C1 segment of cervical spinal cord (tissue), 14 donors: ENCODE measurements around the gene GCN1.

ENCODE experiments used
- DNase-seq, 14 donors: peaks; one replicate each; lab custom pipeline; 2025; lab: John Stamatoyannopoulos, UW

GCN1 gene

DNA sequence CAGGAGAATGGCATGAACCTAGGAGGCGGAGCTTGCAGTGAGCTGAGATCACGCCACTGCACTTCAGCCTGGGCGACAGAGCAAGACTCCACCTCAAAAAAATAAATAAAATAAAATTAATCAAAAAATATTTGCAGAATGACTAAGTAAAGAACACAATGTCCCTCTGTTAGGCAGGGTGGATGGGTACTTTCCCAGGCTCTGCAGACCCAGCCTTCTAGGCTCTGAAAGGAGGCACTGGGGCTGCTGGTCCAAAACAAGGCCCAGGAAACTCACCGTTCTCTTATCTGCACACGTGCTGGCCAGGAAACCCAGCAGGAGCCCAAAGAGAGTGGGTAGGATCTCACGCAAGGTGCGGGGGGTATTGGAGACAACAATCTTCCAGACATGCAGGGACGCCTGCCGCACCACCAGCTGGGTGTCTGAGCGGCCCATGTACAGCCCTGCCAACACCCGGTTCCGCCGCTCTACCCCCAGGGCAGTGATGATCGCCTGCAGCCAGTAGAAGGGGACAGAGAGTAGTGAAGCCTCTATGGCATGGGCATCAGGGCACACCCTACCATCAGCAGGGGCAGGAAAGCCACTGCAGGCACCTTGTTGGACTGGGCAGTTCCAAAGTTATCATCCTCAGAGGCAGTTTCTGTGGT lies 52.2 kb downstream of the GCN1 start:
- no peak for DNase-seq

DNA sequence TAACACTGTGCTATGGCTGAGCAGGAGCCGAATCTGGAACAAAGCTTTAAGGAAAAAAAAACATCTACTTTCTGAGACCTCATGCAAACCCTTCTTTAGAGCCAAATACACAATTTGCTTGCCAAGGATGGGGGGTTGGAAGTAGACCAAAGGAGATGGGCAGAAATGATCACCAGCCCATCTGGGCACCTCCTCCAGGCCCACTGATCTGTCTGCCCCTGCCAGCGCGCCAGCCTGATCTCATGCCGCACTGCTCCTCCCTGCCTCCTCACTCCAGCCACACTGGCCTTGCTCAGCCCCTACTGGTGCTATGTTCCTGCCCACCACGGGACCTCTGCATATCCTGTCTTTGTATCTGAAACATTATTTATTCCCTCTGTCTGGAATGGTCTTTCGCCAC lies 53.2 kb downstream of the GCN1 start:
- DNase-seq: peak in 5 of 14 donors; percentile 12 to 73 (median 16)

DNA sequence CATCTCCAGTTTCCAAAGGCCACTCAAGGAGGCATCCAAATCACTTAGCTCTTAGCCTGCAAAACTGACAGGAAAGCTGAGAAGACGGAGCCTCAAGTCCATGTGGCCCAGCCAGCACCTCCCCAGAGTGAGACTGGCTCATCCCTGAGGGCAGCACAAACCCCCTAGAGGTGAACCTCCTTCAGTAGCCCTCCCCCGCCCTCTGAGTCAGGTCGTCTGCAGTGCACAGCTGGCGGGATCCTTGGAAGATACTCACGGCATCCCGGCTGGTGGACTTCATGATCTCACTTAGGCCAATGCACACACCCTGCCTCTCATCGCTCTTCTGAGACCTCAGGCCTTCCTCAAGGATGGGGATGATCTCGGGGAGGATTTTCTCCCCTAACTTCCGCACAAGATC lies 53.9 kb downstream of the GCN1 start:
- DNase-seq: no peak

DNA sequence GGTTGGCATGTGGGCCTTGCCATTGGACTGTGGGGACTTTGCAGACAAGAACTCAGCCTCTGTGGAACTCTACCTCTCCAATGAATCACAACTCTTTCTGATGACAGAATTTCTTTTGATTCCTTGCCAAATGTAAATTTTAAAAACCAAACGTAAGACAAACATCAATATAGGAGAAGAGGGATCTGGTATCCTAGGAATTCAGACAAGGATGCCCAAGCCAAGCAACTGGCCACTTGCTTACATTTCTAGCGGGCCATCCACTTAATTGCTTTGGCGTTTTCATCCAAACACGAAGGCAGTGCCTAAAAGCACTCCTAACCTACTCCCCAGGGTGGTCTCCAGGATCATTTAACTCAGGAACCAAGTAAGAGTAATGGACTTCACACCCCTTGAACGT lies 54.6 kb downstream of the GCN1 start:
- no peak for DNase-seq

DNA sequence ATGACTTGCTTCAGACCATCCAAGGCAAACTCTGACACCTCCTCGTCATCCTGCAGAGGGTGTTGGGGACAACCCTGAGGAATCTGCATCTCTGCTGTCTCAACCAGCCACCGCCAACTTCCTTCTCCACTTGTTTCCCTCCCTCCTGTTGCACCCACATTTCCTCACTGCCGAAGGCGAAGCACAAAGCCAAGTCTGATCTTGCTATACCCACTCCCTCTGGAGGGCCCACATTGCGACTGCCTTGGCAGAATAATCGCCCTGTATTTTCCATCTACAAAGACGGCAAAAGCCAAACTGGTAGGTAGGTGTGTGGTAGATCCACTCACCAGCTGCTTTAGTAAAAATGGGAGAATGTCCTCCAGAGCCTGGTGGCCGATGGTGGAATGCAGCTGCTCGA lies 56.1 kb downstream of the GCN1 start:
- no peak for DNase-seq

DNA sequence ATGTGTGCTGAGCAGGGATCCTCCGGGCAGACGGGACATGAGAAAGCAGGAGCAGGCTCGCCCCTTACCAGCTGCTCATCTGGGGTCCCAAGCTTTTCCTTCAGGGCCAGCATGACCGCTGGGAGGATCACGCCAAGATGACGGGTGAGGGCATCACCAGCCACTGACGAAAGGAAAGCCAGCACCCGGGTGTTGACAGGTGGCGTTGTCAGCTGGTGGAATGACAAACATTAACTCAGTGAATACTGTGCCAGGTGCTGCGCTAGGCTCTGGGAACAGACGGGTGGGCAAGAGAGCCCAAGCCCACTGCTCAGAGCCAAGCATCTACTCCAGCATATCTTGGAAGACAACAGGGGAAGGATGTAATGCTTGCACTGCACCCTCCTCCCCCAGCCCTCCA lies 56.7 kb downstream of the GCN1 start:
- DNase-seq: peak in 1 of 14 donors; percentile 15

DNA sequence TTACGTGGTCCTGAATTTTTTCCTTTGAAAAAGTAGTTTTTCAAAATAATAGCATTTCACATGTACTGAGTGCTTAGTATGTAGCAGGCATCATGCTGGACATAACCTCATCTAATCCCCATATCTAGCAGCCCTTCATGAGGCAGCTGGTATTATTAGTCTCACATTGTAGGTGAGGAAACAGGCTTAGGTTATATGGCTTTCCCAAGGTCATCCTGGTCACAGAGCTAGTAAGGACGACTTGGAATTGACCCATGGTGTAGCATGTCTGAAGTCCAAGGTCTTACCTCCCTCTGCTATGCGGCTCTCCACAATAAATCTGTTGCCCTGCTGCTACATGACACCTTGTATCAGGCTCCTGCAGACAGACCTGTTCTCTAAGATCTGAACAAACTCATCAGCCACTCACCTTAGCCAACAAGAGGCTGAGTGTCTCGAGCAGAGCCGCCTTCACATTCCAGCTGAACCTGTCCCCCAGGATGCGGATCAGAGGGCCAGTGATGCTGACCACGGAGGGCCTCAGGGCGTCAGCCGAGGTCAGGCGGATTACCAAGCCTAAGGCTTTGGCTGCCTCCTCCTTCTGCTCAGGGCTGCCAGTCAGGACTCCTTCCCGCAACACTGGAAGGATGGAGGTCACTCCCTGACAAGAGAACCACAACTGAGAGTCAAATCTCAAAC lies 58.3 kb downstream of the GCN1 start:
- DNase-seq: no peak

DNA sequence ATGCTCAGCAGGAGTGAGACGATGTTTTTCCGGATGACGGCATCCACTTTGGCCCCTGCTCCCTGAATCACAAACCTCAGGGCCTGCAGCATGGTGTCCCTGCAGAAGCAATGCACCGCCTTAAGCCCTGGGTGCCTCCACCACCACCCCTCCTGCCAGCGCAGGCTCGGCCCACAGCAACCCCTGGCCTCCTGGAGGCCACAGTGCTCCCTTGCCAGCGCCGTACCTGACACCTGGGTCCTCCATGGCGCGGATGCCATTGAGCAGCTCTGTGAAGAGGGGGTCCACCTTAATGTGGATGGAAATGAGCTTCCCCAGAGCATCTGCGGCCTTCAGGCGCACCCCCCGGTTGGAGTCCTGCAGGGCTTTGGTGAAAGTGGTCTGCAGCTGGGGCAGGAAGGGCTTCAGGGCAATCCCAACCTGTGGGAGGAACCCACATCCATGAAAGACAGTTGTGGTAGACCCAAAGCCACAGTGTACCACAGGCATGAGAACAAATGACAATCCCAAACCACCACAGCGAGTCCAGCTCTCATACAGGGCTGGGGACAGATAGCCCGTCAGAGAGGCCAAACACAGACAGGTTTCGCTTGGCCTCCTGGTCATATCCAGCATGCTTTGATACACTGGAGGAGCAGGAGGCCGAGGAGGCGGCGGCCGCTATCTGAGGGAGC lies 60.1 kb downstream of the GCN1 start:
- no peak for DNase-seq

DNA sequence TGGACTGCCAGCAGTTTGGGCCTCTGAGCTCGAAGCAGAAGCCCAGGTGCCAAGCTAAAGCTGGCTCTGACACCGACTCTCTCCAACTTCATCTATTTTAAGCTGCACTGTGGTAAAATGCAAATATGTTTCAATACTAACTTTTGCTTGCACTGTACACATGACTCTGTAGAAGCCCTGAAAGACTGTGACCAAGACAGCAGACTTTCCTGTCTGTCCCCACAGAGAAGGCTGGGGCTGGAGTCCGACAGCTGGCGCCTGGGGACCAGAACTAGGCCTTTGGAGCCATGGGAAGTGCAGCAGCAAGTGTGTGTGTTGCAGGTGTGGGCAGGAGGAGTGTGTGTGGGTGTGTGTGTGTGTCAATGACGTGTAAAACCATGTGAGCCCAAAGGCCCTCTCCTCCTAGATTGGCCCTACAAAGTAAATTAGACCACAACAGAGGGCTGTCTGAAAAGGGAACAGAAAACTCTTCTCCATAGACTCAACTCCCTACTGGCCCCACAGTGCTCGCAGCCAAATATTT lies 61.6 kb downstream of the GCN1 start:
- no peak for DNase-seq

DNA sequence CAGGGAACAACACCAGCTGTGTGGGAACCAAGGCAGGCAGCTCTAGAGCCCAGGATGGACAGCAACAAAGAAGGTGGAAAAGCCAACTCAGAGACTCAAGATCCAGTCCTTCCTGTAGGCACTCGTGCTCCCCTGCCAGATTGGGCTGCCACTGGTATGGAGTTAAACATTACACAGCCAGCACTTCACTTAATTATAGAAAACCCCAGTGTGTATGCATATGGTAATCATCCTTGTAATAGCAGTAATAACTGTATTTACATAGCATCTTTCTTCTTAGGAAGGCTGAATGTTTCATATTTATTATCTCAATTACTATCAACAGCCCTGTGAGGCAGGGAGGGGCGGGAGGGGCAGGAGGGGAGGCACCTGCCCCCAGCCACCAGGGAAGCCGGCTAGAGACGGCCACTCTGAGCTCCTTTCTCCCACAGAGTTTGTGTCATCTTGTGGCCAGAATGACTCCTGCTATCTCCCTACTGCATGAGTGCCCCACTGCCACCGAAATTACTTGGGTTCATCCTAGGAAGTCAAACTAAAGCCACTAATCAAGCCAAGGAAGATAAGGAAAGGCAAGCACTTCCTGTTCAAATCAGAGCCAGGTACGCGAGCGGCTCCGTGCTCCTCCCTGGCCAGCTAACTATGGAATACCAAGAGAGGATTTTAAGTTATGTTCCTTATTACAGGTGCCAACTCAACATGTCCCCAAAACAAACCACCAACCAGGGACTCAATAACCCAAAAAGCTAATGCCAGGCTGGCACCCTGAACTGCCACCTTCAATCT lies 62.3 kb downstream of the GCN1 start:
- no peak for DNase-seq

DNA sequence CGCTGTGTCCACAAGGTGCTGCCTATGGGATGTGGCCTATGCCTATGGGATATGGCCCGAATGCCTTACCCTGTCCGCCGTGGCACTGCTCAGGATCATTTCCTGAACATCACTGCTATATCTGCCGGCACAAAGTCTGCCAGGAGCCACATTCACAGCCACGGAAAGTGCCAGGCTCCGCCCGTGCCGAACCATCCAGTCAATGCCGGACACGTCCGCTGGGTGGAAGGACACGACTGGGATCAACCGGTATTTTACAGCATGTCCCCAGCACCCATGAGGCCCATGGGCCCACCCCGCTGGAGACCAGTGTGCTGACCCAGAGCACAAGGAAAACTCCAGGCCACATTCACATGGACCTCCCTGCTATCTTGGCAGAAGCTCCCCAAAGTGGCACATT lies 63.4 kb downstream of the GCN1 start:
- no peak for DNase-seq

DNA sequence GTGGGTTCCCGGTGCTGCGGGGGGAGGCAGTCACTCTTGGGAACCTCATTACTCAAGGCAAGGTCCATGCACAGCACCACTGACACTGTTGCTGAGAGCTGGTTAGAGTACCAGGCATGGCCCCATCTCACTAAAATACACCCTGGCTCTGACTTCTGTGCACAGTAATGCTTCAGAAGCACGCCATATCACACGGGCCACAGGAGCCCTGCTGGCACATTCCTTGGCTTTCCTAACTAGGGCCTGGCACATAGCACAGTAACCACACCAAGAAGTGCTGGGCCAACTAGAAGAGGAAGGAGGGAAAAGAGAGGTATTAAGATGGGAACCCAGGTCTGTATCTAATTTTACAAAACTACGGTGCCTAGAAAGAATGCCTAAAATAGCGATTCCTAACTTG lies 64.5 kb downstream of the GCN1 start:
- DNase-seq: no peak

DNA sequence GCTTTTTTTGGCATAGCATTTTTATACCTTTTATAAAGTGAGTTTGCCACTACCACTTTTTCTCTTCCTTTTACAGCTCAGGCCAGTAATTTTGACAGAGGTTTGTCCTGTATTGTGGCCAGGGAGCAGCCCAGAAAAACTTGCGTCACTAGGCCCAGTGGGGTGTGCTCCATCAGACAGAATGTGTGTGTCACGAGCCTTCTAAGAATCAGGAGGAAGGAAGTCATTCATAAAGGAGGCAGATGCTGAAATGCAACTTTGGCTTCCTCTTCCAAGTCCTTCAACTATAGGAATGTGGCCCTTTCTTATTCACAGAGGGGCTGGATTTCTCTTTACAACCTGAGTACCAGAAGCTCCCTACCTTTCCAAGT lies 67.9 kb downstream of the GCN1 start:
- DNase-seq: peak in 2 of 14 donors; percentile 8 to 47

DNA sequence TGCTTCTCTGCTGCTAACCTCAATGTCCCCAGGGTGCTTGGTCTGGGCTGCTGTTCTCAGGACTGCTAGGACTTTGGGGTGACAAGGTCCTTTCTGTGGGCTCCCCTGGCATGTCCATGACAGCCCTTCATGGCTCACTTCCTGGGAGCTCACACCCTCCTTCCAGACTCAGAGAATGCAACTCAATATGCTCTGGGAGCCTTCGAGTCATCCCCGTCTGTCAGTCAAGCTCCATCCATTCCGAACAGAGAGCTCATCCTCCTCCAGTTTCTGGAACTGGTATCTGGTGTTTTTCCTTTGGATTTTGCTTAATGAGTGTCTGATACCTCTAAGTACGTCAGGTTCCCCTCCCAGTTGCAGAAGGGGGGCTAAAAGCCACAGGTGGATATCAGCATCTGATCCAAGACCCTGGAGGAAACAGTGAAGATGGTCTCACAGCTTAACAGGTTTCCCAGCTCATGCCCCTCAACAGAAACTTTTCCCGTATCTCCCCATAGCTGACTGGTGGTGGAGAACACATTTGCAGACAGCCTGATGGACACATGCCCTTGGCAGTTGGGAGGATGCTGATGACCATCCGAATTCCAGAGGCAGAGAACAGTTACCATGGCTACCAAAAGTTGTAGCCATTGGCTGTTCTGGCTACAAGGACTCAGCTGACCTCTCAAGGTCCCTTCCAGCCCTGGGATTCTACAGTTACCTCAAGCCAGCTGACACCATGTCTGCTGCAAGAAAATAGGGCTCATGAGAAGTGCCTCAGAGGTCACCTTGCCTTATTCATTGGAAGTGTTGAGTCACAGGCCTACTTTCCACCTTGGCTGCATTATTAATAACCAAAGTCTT lies 68.5 kb downstream of the GCN1 start:
- DNase-seq: peak in 2 of 14 donors; percentile 31 to 47

DNA sequence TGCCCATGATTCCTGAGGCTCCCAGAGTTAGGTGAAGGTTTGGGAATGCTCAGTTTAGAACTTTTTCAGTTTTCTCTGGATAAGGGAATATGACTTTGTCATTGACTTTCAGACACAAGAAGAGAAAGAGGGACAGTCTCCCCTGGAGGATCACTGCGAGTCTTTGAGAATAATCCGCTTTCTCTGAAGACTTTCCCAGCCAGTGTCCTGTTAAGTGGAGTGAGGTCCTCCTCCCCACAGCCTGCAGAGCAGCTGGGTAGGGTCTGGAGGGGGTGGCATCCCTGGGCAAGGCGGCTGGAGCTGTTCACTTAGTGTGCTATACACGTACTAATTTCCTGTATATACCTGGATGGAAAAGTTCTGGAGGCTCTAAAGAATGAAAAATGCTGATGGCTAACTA lies 69.5 kb downstream of the GCN1 start:
- DNase-seq: no peak

DNA sequence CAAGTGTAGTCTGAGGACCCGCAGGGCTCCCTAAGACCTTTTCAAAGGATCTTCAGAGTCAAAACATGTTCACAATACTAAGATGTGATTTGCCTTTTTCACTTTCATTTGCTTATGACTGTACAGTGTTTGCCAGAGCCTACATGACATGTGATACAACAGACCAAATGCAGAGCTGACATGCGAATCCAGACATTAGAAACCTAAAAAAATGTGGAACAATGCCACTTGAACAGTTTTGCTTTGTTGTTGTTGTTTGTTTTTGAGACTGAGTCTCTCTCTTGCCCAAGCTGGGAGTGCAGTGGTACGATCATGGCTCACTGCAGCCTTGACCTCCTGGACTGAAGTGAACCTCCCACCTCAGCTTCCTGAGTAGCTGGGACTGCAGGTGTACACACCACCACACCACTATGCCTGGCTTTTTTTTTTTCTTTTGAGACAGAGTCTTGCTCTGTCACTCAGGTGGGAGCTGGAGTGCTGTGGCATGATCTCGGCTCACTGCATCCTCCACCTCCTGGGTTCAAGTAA lies 72.7 kb downstream of the GCN1 start:
- no peak for DNase-seq

DNA sequence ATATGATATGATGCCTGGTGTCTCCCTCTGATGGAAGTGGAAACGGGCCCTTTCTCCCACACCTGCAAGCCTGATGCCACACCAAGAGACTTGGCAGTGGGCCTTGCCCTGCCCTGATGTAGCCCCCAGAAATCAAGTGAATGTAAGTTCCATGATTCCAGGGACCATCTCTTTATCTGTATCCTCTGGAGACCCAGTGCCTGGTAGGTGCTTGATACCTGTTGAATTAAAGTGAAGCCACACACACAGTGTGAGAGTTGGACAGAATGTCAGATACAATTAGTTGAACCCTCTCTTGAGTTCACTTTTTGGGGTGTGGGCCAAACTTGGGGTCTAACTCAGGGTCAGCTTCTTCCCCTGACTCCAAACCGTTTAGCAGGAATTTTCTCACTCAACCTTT lies 73.2 kb downstream of the GCN1 start:
- no peak for DNase-seq

DNA sequence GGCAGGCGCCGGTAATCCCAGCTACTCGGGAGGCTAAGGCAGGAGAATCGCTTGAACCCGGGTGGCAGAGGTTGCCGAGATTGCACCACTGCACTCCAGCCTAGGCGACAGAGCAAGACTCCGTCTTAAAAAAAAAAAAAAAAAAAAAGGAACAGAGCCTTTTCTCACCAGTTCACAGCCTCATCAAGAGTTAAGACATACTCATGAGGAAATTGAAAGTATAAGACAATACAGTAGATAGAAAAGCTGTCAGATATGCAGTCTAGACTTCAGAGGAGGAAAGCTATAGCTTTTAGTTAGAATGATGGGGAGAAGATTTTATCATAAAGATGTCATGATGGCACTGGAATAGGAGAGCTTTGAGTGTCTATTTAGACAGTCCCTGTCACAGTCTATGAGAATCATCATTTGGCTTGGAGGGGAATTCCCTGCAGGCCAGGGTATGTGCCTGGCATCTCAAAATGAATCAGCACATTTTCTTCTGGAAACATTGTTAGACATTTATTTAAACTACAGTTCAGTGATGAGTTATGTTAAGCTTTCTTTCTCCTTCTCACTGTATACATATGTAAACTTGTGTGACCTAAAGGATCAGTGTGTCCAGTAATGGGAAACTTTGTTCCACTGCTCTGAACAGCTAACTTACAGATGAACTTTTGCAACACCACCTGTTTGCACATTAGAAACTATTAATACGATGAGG lies 75.1 kb downstream of the GCN1 start:
- DNase-seq: no peak

DNA sequence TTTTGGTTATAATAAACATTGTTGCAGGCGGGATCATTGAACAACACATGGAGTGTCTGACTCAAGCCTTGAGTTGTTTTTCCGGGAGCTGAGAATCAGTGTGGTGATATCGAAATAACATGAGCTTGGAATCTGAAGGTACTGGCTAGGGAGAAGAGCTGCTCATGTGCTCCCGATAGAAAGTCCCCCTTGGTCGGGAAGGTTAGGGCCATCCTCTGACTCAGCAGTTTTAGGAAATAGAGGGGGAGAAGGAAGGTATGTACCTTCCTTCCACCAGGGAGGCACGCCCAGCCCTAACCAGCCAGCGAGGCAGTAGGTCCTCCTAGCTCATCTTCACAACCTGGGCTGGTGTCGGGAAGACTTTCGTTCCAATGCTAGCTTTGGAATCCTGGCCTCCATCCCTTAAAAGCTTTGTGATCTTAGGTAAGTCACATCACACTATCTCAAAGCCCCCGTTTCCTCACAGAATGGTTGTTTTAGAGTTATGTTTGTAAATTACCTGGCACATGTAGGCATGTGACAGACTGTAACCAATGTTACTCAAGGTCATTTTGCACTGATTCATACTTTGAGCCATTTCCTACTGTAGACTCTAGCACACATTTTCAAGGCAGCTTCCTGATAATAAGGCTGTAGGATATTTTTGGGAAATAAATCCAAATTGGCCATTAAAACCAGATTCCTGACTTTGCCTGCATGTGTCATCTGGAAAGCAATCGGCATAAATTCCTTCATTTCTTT lies 76.0 kb downstream of the GCN1 start:
- no peak for DNase-seq

DNA sequence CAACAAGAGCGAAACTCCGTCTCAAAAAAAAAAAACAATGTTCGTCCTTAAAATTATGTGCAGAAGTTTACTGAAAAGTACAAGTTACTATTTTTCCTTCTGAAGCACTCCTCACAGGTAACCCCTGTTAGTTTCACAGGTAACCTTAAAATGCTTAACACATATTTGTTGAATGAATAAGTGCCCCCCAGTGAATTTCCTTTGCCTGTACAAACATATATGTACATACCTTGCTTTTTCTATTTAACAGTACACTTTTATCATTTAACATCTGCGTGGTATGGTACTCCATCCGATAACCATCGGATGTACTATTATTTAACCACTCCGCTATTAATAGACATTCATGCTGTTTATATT lies 76.6 kb downstream of the GCN1 start:
- no peak for DNase-seq
